Gastrocnemius medialis (tissue), 4 donors: Measurements from ENCODE around the gene ST7L.

ENCODE experiments used
- POLR2A ChIP-seq, 2 donors: fragments of 450-650 bp; IDR thresholded peaks; one replicate each; pipeline ENCODE4 v1.6.1; 2017; ENCODE audit warnings: antibody characterized with exemption in 2 of 2, mild to moderate bottlenecking in 2 of 2, moderate library complexity in 2 of 2
- TF ChIP-seq, protein P1 (sequence below), 5 experiments: fragments of 450-650 bp in 3 of 5; fragments of 200-600 bp in 2 of 5; sonication (generic) in 2 of 5; IDR thresholded peaks in 4 of 5; conservative IDR thresholded peaks in 1 of 5; 1 replicate in 4 of 5; 2 replicates in 1 of 5; pipeline ENCODE4 v1.5.1; 2016 to 2019; ENCODE audit warnings: antibody characterized with exemption in 5 of 5, mild to moderate bottlenecking in 3 of 5, moderate library complexity in 3 of 5

DNA sequence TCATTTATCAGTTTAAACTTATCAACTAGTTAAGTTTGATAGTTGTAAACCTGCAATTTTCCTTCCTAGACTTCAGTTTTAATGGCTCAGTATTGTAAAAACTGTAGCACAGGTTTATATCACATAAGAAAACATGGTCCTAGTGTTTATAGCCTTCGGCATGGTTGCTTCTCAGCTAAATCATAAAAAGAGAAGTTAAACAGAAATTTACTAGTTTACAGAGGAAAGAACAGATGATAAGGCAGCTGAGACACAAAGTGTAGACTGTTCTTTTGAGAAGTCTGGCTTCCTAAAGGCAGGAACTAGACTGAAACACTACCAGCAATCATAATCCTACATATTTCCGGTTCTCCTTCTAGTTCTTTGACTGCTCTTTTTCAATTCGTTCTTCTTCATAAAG is 70.4 kb downstream of the ST7L start:
- TF ChIP-seq POLR2A (IDR thresholded peaks at IDR 0.05) = no peak
- TF ChIP-seq, protein P1, sequence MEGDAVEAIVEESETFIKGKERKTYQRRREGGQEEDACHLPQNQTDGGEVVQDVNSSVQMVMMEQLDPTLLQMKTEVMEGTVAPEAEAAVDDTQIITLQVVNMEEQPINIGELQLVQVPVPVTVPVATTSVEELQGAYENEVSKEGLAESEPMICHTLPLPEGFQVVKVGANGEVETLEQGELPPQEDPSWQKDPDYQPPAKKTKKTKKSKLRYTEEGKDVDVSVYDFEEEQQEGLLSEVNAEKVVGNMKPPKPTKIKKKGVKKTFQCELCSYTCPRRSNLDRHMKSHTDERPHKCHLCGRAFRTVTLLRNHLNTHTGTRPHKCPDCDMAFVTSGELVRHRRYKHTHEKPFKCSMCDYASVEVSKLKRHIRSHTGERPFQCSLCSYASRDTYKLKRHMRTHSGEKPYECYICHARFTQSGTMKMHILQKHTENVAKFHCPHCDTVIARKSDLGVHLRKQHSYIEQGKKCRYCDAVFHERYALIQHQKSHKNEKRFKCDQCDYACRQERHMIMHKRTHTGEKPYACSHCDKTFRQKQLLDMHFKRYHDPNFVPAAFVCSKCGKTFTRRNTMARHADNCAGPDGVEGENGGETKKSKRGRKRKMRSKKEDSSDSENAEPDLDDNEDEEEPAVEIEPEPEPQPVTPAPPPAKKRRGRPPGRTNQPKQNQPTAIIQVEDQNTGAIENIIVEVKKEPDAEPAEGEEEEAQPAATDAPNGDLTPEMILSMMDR (IDR thresholded peaks at IDR 0.05 in 4 of 5, conservative IDR thresholded peaks at IDR 0.05 in 1 of 5) = no peak
